ENCODE data around the gene ZDHHC15.
"Not testable (repeated sequence)": the region's sequence is repeated elsewhere in the genome, so short reads cannot be mapped to it uniquely, and the experiment has no call there.

ZDHHC15 gene

DNA sequence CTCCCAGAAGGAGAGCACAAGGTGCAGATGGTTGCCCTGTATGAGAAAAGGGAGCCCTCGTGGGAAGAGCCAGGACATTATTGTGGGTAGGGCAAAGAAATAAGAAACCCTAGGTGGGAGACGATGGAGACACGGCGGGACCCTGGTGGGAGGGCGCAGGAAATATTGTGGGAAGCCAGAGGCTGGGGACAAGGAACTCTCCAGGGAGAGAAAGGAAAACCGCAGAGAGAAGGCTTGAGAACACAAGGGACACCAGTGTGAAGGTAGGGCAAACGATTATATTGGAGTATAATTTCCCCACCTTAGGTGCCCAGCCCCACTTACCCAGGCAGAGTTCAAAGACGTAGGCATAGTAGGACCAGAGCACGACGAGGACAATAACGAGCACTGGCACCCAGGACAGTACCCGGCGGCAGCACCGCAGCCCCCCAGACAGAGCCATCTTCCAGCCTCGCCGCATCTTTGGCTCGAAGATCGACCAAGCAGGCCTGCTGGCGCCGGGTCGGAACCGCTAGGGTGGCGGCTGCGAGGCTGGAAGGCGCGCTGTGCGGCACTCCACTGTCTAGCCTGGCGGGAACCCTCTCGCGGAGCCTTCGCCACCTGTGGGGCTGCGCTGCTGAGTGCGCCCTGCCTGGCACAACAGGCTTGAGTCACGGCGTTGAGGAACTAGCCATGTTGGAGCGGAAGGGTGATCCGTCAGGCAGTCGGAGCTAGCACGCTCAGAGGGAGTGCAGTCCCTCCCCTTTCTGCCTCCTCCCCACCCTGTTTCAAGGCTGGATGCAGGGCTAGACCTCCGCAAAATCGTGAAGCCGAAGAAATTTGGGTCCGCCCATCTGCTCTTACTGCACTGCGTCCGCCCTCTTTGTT is at the start of gene ZDHHC15:
TSS of gene ZDHHC15 (minus strand) at position 473 of the 867 bp plus-strand sequence. CDS start at position 460, 13 bp downstream.
- DNase-seq, result peak; percentile 88
- in situ Hi-C loops (cut with MboI; ENCODE audit: low pct_unique_long_range_greater_than_20kb, low sequenced_read_pairs), result no loop called here

- in situ Hi-C loops (cut with MboI; ENCODE audit: low pct_unique_long_range_greater_than_20kb, low sequenced_read_pairs), result not testable (repeated sequence)
These were observed 37.7 kb upstream of the ZDHHC15 start for GRCh38 chrX:75560544-75560943.

DNA sequence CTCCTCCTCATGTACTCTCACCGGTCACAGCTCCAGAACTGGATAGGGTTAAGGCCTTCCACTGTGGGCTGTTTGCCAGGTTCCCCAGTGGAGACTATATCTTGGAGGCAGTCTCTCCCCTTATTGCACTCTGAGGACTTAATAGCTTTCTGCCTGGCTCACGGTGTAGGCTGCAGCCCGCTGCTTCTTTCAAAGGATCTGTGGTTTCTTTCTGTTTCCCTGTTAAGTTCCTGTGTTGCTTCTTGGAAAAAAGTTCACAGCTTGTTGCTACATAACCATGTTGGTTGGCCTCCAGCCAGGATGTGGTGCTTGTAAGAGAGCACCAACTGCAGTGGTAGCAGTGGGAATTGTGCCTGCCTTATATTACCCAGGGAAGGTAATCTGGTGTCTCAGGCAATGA is 24.9 kb upstream of the ZDHHC15 start:
- in situ Hi-C loops (cut with MboI; ENCODE audit: low pct_unique_long_range_greater_than_20kb, low sequenced_read_pairs), result no loop called here
- peak; percentile 90 for DNase-seq

More at GRCh38 chrX:75560544-75560943, 37.7 kb upstream of the ZDHHC15 start:
- not testable (repeated sequence) for DNase-seq

DNA sequence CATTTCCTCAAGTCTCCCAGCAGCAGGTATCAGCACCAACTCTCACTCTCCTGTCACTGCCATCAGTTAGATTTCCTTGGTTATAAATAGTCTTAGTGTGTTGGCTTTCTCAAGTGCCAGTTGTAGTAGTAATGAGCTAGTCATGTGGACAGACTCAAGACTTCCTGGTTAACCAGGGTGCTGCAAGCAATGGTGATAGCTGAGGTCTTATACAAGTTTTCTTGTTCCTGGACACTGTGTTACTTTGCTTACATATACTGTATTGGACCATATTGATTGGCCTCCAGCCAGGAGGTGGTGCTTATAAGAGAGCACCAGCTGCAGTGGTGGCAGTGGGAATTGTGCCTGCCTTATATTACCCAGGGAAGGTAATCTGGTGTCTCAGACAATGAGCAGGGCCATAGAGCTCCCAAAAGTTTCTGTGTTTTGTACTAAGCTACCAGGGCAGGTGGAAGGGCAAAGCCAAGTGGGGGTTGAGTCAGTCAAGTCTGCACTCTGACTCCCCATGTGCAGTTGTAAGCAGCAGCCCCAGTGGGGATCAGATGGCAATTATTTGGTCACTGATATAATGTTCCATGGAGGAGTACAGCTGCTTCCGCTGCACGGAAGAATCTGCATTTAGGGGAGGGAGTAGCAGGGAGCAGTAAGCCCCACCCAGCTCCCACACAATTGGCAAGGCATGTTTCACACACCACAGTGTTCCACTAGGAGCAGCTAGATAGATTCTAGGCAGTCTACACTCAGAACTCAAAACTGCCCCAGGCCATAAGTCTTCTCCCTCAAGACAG is 24.1 kb upstream of the ZDHHC15 start:
- in situ Hi-C loops (cut with MboI; ENCODE audit: low pct_unique_long_range_greater_than_20kb, low sequenced_read_pairs), result no loop called here
- DNase-seq, result peak; percentile 69

DNA sequence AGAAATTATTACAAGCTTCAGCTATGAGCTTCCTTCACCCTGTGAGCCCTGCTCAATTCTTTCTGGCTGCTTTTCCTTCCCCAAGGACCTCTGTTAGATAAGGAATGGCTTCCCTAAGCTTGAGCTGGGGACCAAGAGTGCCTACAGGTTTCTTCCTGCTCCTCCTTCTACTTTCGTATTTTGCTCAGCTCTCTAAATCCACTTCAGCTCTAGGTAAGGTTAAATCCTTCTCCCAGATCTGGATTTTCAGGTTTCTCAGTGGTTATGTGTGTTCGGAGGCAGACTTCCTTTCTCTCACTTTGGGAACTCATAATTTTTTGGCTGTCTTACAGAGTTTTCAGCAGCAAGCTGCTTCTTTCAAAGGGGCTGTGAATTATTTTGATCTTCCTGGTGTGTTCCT is 21.9 kb upstream of the ZDHHC15 start:
- DNase-seq, result no peak
- in situ Hi-C loops (cut with MboI; ENCODE audit: low pct_unique_long_range_greater_than_20kb, low sequenced_read_pairs), result no loop called here

- DNase-seq, result no peak
- in situ Hi-C loops (cut with MboI; ENCODE audit: low pct_unique_long_range_greater_than_20kb, low sequenced_read_pairs), result no loop called here
These were observed 38.9 kb downstream of the ZDHHC15 start for GRCh38 chrX:75483933-75484332.

- in situ Hi-C loops (cut with MboI; ENCODE audit: low pct_unique_long_range_greater_than_20kb, low sequenced_read_pairs); DNase-seq: not testable (repeated sequence)
These were observed 61.1 kb downstream of the ZDHHC15 start for GRCh38 chrX:75461780-75462179.

GRCh38 chrX:75421688-75422230 is 101.1 kb downstream of the ZDHHC15 start:
- in situ Hi-C loops (cut with MboI; ENCODE audit: low pct_unique_long_range_greater_than_20kb, low sequenced_read_pairs), result no loop called here
- DNase-seq, result peak; percentile 57

GRCh38 chrX:75407153-75407552 is 115.7 kb downstream of the ZDHHC15 start:
- in situ Hi-C loops (cut with MboI; ENCODE audit: low pct_unique_long_range_greater_than_20kb, low sequenced_read_pairs); DNase-seq: not testable (repeated sequence)

DNA sequence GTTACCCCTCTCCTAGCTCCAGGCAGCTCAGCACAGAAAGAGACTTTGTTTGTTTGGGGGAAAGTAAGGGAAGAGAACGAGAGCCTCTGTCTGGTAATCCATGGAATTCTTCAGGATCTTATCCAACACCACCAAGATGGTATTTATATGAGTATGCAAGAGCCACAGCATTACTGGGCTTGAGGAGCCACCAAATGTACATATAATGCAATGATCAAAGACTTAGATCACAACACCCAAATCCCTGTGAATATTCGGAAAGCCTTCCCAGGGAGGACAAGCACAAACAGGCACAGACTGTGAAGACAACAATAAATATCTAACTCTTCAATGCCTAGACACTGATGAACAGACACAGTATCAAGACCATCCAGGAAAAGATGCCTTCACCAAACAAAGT is 132.4 kb downstream of the ZDHHC15 start:
- in situ Hi-C loops (cut with MboI; ENCODE audit: low pct_unique_long_range_greater_than_20kb, low sequenced_read_pairs), result no loop called here
- no peak for DNase-seq

DNA sequence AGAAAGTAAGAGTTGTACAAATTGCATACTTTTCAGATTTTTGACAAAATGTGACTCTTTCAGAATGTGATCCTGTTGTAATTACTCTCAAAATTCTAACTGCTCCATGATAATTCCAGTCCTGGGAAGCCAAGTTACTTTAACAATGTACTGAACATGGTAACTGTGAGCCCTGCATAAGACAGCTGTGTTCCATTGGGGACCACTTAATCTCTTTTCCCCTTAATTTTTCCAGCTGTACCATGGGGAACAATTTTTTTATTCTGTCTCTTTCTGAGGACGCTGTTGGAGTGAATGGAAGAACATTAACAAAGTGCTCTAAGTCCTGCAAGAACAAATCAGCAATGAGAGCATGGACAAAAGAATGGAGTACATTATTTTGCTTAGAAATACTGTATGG is 153.1 kb downstream of the ZDHHC15 start:
- in situ Hi-C loops (cut with MboI; ENCODE audit: low pct_unique_long_range_greater_than_20kb, low sequenced_read_pairs), result no loop called here
- no peak for DNase-seq

- no peak for DNase-seq
- in situ Hi-C loops (cut with MboI; ENCODE audit: low pct_unique_long_range_greater_than_20kb, low sequenced_read_pairs), result no loop called here
These were observed 156.0 kb downstream of the ZDHHC15 start for GRCh38 chrX:75366861-75367260.

DNA sequence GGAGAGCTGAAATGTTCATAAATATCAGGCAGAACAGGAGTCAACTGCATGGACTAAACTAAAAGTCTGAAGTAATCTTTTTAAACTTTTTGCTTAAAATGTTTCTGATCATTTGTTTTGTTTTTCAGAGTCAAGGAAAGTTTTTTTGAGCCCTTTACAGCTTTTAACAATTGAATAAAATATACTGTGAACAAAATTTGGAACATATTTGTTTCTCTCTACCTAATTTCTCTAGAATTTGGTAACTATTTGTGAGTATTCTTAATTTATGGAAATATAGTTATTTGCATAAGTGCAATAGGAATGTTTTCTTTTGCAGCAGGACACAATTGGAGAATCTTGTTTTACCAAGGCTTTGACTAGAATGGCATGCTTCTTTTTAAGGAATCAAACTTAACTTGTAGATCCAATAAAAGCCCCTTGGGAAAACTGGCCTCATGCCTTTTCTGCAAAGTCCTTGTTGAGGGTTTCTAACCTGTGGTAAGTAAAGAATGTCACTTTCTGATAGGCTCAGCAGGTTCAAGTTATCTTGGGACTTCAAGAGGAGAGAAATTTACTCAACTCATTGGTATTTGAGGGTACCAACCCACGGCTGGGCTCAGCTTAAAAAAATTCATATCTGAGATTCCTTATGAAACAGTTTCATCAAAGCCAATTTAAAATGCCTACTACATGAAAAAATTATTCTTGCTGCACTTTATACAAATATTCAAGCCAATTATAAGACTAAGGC is 157.4 kb downstream of the ZDHHC15 start:
- in situ Hi-C loops (cut with MboI; ENCODE audit: low pct_unique_long_range_greater_than_20kb, low sequenced_read_pairs), result no loop called here
- no peak for DNase-seq

DNA sequence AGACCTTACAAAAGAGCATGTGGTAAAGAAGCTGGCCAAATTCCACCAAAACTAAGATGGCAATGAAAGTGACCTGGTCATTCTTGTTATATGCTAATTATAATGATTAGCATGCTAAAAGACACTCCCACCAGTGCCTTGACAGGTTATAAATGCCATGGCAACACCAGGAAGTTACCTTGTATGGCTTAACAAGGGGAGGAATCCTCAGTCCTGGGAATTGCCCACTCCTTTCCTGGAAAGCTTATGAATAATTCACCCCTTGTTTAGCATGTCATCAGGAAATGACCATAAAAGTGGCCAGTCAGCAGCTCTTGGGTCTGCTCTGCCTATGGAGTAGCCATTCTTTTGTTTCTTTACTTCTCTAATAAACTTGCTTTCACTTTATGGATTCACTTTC is 161.0 kb downstream of the ZDHHC15 start:
- DNase-seq, result no peak
- in situ Hi-C loops (cut with MboI; ENCODE audit: low pct_unique_long_range_greater_than_20kb, low sequenced_read_pairs), result no loop called here

- DNase-seq; in situ Hi-C loops (cut with MboI; ENCODE audit: low pct_unique_long_range_greater_than_20kb, low sequenced_read_pairs): not testable (repeated sequence)
These were observed 174.2 kb downstream of the ZDHHC15 start for GRCh38 chrX:75348601-75349000.

DNA sequence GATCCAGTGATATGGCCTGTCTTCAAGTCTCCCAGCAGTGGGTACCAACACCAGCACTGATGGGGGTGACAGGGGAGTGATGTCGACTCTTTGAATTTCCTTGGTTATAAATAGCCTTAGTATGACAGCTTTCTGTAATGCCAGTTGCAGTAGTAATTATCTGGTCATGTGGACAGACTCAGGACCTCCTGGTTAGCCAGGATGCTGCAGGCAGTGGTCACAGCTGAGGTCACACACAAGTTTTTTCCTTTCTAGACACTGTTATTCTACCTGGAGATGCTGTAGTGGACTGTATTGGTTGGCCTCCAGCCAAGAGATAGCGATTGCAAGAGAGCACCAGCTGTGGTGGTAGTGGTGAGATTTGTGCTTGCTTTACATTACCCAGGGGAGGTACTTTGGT is 185.3 kb downstream of the ZDHHC15 start:
- in situ Hi-C loops (cut with MboI; ENCODE audit: low pct_unique_long_range_greater_than_20kb, low sequenced_read_pairs), result no loop called here

GRCh38 chrX:75335127-75335458 is 187.7 kb downstream of the ZDHHC15 start:
- in situ Hi-C loops (cut with MboI; ENCODE audit: low pct_unique_long_range_greater_than_20kb, low sequenced_read_pairs), result no loop called here
- no peak for DNase-seq

More for the DNA sequence above, 185.3 kb downstream of the ZDHHC15 start:
- no peak for DNase-seq

GRCh38 chrX:75334407-75335126 is 188.3 kb downstream of the ZDHHC15 start:
- in situ Hi-C loops (cut with MboI; ENCODE audit: low pct_unique_long_range_greater_than_20kb, low sequenced_read_pairs); DNase-seq: not testable (repeated sequence)

GRCh38 chrX:75327607-75328006 is 195.2 kb downstream of the ZDHHC15 start:
- in situ Hi-C loops (cut with MboI; ENCODE audit: low pct_unique_long_range_greater_than_20kb, low sequenced_read_pairs), result no loop called here
- no peak for DNase-seq
